Neural progenitor cell (in vitro differentiated cells): ENCODE results near the gene JAKMIP3.

Experiments
- EZH2 ChIP-seq: fragments of 200-600 bp; sonication (generic); IDR thresholded peaks from 2 replicates; pipeline ENCODE4 v1.6.1; 2017; ENCODE audit warnings: antibody characterized with exemption, mild to moderate bottlenecking, moderate library complexity
- EZH2phosphoT487 ChIP-seq: fragments of 200-600 bp; sonication (generic); IDR thresholded peaks from 2 replicates; pipeline ENCODE4 v1.6.1; 2017; ENCODE audit warnings: antibody characterized with exemption
- TF ChIP-seq, protein P1 (sequence below): fragments of 200-600 bp; sonication (generic); IDR thresholded peaks from 2 replicates; pipeline ENCODE4 v1.5.1; 2017; ENCODE audit warnings: antibody characterized with exemption, mild to moderate bottlenecking

DNA sequence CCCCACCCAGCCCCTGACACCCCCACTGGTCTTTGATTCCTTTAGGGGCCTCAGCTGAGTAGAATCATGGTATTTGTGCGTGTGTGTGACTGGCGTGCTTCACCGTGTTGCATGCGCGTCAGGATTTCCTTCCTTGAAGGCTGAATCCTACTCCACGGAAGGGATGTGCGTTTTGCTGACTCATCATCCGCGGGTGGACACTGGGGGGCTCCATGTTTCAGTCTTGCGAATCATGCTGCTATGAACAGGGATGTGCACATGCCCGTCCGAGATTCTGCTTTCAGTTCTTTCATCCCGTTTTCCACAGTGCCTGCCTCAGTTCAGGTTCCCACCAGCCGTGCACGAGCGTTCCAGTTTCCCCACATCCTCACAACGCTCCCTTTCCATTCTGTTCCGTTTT lies 20.9 kb upstream of the JAKMIP3 start:
- no peak for TF ChIP-seq EZH2phosphoT487
- TF ChIP-seq, protein P1, sequence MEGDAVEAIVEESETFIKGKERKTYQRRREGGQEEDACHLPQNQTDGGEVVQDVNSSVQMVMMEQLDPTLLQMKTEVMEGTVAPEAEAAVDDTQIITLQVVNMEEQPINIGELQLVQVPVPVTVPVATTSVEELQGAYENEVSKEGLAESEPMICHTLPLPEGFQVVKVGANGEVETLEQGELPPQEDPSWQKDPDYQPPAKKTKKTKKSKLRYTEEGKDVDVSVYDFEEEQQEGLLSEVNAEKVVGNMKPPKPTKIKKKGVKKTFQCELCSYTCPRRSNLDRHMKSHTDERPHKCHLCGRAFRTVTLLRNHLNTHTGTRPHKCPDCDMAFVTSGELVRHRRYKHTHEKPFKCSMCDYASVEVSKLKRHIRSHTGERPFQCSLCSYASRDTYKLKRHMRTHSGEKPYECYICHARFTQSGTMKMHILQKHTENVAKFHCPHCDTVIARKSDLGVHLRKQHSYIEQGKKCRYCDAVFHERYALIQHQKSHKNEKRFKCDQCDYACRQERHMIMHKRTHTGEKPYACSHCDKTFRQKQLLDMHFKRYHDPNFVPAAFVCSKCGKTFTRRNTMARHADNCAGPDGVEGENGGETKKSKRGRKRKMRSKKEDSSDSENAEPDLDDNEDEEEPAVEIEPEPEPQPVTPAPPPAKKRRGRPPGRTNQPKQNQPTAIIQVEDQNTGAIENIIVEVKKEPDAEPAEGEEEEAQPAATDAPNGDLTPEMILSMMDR, result no peak
- TF ChIP-seq EZH2, result no peak
